HepG2 (cell line): ENCODE results near the gene JAK1. TPM values are rescaled to one million over a fixed set of nuclear protein-coding genes. Genes with fewer than 3 reads are reported as not detected.

Source experiments
- ATAC-seq: fragments of 200-7000 bp; cut with Tn5 transposase; 3 replicates; pipeline ENCODE4 v1.9.1; 2020; ENCODE audit warnings: mild to moderate bottlenecking, moderate library complexity
- BruUV-seq: library from RNA; stranded (reverse); fragments of 400-500 nt; replicated peaks from 2 replicates; lab custom pipeline; 2021; lab: Mats Ljungman, UMichigan
- CTCF ChIA-PET: fragments of 300-600 bp; formaldehyde crosslinking; extraction: SDS; loops from one replicate; lab custom pipeline; 2021; ENCODE audit warnings: low total read pairs, inconsistent platforms, low intra/inter-chr PET ratio; lab: Yijun Ruan, JAX
- POLR2A ChIA-PET: fragments of 350-600 bp; sonication (Branson Sonifier 250); formaldehyde crosslinking; loops from one replicate; lab custom pipeline; 2020; ENCODE audit warnings: antibody characterized with exemption, inconsistent platforms; lab: Yijun Ruan, JAX
- DNase-seq: peaks from one replicate; pipeline ENCODE4 v3.0.0-alpha.2; 2015; ENCODE audit warnings: low spot score
- FAIRE-seq: peaks from 3 replicates; lab custom pipeline; 2011; peaks lifted over from hg19 to GRCh38; lab: Jason Lieb, UNC
- H2AFZ ChIP-seq: one replicate; pipeline ENCODE4 v1.6.1; 2011; ENCODE audit warnings: low read length, inconsistent platforms
- H3K27ac ChIP-seq: fragments of 300-600 bp; 3 replicates; pipeline ENCODE4 v1.8.0; 2011; ENCODE audit warnings: mixed run types, mild to moderate bottlenecking, mixed read lengths, low read length, inconsistent platforms; ENCODE audit not compliant: insufficient read depth; ENCODE audit errors: extremely low read length
- H3K27me3 ChIP-seq, 2 experiments: fragments of 200-600 bp in 1 of 2; 2 replicates in 1 of 2; 3 replicates in 1 of 2; pipeline versions ENCODE4 v1.6.0 to v1.8.0; 2011; ENCODE audit warnings: low read length in 2 of 2, mild to moderate bottlenecking in 2 of 2, moderate library complexity in 2 of 2, inconsistent platforms in 1 of 2; ENCODE audit not compliant: insufficient read depth in 2 of 2, control insufficient read depth in 1 of 2
- H3K36me3 ChIP-seq, 2 experiments: fragments of 200-600 bp in 1 of 2; replicated peaks in 1 of 2; 2 replicates in 1 of 2; 3 replicates in 1 of 2; pipeline versions ENCODE4 v1.5.1 to v1.8.0; 2011; ENCODE audit warnings: low read length in 2 of 2, inconsistent platforms in 1 of 2; ENCODE audit not compliant: insufficient read depth in 2 of 2, control insufficient read depth in 1 of 2
- H3K4me1 ChIP-seq: 2 replicates; pipeline ENCODE4 v1.5.1; 2012; ENCODE audit warnings: low read length, inconsistent platforms; ENCODE audit not compliant: insufficient read depth
- H3K4me2 ChIP-seq: 2 replicates; pipeline ENCODE4 v1.6.0; 2011; ENCODE audit warnings: low read depth, low read length, inconsistent platforms
- H3K4me3 ChIP-seq, 3 experiments: fragments of 200-600 bp in 1 of 3; sonication (generic), shearing (Covaris generic) in 1 of 3; replicated peaks in 1 of 3; 2 replicates each; pipeline ENCODE4 v1.5.1; 2011 to 2016; ENCODE audit warnings: low read length in 3 of 3, inconsistent platforms in 2 of 3, low read depth in 2 of 3, mild to moderate bottlenecking in 2 of 3, control low read depth in 1 of 3, mixed read lengths in 1 of 3; ENCODE audit not compliant: insufficient read depth in 1 of 3
- H3K79me2 ChIP-seq: one replicate; pipeline ENCODE4 v1.6.1; 2011; ENCODE audit warnings: low read length, inconsistent platforms; ENCODE audit not compliant: insufficient read depth
- H3K9ac ChIP-seq: 2 replicates; pipeline ENCODE4 v1.6.0; 2011; ENCODE audit warnings: mild to moderate bottlenecking, low read depth, low read length, inconsistent platforms; ENCODE audit not compliant: insufficient read depth
- H3K9me3 ChIP-seq: 2 replicates; pipeline ENCODE4 v1.5.1; 2012; ENCODE audit warnings: mild to moderate bottlenecking, low read length
- H4K20me1 ChIP-seq: 2 replicates; pipeline ENCODE4 v1.6.0; 2011; ENCODE audit warnings: inconsistent platforms, mild to moderate bottlenecking, low read length, moderate library complexity; ENCODE audit not compliant: insufficient read depth
- ATF7-NPFF ChIP-seq: sonication (generic); formaldehyde crosslinking; IDR thresholded peaks from 2 replicates; pipeline ENCODE4 v1.8.1; 2023; ENCODE audit warnings: mild to moderate bottlenecking, low read depth, missing genetic modification reagents, moderate library complexity
- CBX2 ChIP-seq, 2 experiments: fragments of 200-600 bp in 1 of 2; sonication (generic); formaldehyde crosslinking in 1 of 2; IDR thresholded peaks; 2 replicates each; pipeline versions ENCODE4 v1.7.0 to v1.8.1; 2018 to 2022; ENCODE audit warnings: low read depth in 2 of 2, low read length in 1 of 2, mild to moderate bottlenecking in 1 of 2, missing genetic modification reagents in 1 of 2
- FOSL2 ChIP-seq: sonication (generic); formaldehyde crosslinking; IDR thresholded peaks from 2 replicates; pipeline ENCODE4 v1.4.0; 2020; ENCODE audit warnings: missing genetic modification reagents
- HDAC2 ChIP-seq: sonication (generic); formaldehyde crosslinking; IDR thresholded peaks from 2 replicates; pipeline ENCODE4 v1.4.0; 2020; ENCODE audit warnings: missing genetic modification reagents
- HNF1B ChIP-seq: sonication (generic); formaldehyde crosslinking; IDR thresholded peaks from 2 replicates; pipeline ENCODE4 v1.5.1; 2020; ENCODE audit warnings: mild to moderate bottlenecking, moderate library complexity, missing genetic modification reagents
- HNF4G ChIP-seq, 2 experiments: sonication (generic) in 1 of 2; formaldehyde crosslinking in 1 of 2; IDR thresholded peaks; 2 replicates each; pipeline versions ENCODE4 v1.4.0 to v1.6.1; 2011 to 2020; ENCODE audit warnings: borderline replicate concordance in 2 of 2, low read depth in 2 of 2, mild to moderate bottlenecking in 2 of 2, low read length in 1 of 2, missing genetic modification reagents in 1 of 2, moderate library complexity in 1 of 2
- MEIS2 ChIP-seq: sonication (generic); formaldehyde crosslinking; IDR thresholded peaks from 2 replicates; pipeline ENCODE4 v1.9.0; 2021; ENCODE audit warnings: mild to moderate bottlenecking, missing genetic modification reagents
- NFIC ChIP-seq: IDR thresholded peaks from 2 replicates; pipeline ENCODE4 v1.6.1; 2012; ENCODE audit warnings: mild to moderate bottlenecking, low read length, inconsistent platforms
- PLSCR1 ChIP-seq: sonication (generic); formaldehyde crosslinking; IDR thresholded peaks from 2 replicates; pipeline ENCODE4 v1.5.0; 2020; ENCODE audit warnings: missing genetic modification reagents, mild to moderate bottlenecking, borderline replicate concordance
- SSRP1 ChIP-seq: IDR thresholded peaks from 2 replicates; pipeline ENCODE4 v1.6.1; 2016; ENCODE audit warnings: control low read depth
- TFDP1 ChIP-seq: IDR thresholded peaks from 2 replicates; pipeline ENCODE4 v1.6.1; 2016; ENCODE audit warnings: missing compliant biosample characterization, missing genetic modification reagents, borderline replicate concordance
- WIZ ChIP-seq: sonication (generic); formaldehyde crosslinking; IDR thresholded peaks from 2 replicates; pipeline ENCODE4 v1.5.1; 2020; ENCODE audit warnings: mild to moderate bottlenecking, missing genetic modification reagents
- ZNF224 ChIP-seq: sonication (generic); formaldehyde crosslinking; IDR thresholded peaks from 2 replicates; pipeline ENCODE4 v1.5.0; 2020; ENCODE audit warnings: mild to moderate bottlenecking, missing genetic modification reagents
- ZNF44 ChIP-seq: sonication (generic); formaldehyde crosslinking; IDR thresholded peaks from 2 replicates; pipeline ENCODE4 v1.5.1; 2020; ENCODE audit warnings: mild to moderate bottlenecking, missing genetic modification reagents
- ZNF747 ChIP-seq: sonication (generic); formaldehyde crosslinking; IDR thresholded peaks from 2 replicates; pipeline ENCODE4 v1.8.1; 2023; ENCODE audit warnings: missing genetic modification reagents, mild to moderate bottlenecking, borderline replicate concordance
- ZXDC ChIP-seq: sonication (generic); formaldehyde crosslinking; IDR thresholded peaks from 2 replicates; pipeline ENCODE4 v1.5.0; 2020; ENCODE audit warnings: mild to moderate bottlenecking, missing genetic modification reagents
- WGBS: methylation state at CpG from one replicate; pipeline ENCODE4 v1.1.6; 2017; ENCODE audit warnings: low lambda C conversion rate; 5-methylcytosine and 5-hydroxymethylcytosine counted together
- in situ Hi-C: cut with HindIII; loops from 2 replicates; pipeline ENCODE4 v1.10.0; 2017; ENCODE audit warnings: low pct_unique_long_range_greater_than_20kb; ENCODE audit not compliant: extremely low pct_ligation_motif_present
- intact Hi-C: fragments of 100-400 bp; cut with micrococcal nuclease; formaldehyde crosslinking; loops from one replicate; pipeline ENCODE4 v1.10.0; 2022; ENCODE audit not compliant: unreplicated experiment
- polyA plus RNA-seq, 8 experiments: library from polyadenylated mRNA; depleted of rRNA in 3 of 8; stranded (reverse) in 7 of 8; unstranded in 1 of 8; fragments of >200 nt; fragmentation: Illumina TruSeq in 4 of 8; extraction: Trizol in 4 of 8; gene quantifications; 2 replicates each; pipeline versions ENCODE4 v1.2.1 to v1.2.3, GENCODE V29; 2011 to 2016; ENCODE audit warnings: low read depth in 4 of 8, missing spikeins in 1 of 8, mixed read lengths in 1 of 8; ENCODE audit not compliant: insufficient read depth in 1 of 8
- total RNA-seq, 5 experiments: library from RNA; depleted of rRNA; stranded (reverse); fragments of >200 nt; fragmentation: Illumina TruSeq; extraction: Trizol; gene quantifications; 2 replicates each; pipeline ENCODE4 v1.2.3, GENCODE V29; 2016; ENCODE audit warnings: low read depth in 1 of 5

Gene JAK1
- total and polyA plus RNA-seq, 2 of the 13 experiments (the other 11 are each of a cell fraction or from before 2014, with no cell fraction given) = 23.9 to 42.4 TPM

- BruUV-seq = no TSS peak
- peak overlapping the region; percentile 84 for H3K9ac ChIP-seq
- FAIRE-seq (no peak), ATAC-seq (peak; percentile 25), DNase-seq (no peak)
- CTCF ChIA-PET = no interaction called here
- H4K20me1 ChIP-seq = peaks cover 13% of the 10 kb centered on the region; the same call in 1 of the 2 replicates
- POLR2A ChIA-PET = interaction anchor here (0.9 to 2.4 kb wide), 11 partner anchors 10 to 220 kb away, joined by 3 to 9 read pairs (median 5); no protein-coding TSS in a partner anchor
- no peaks in the 10 kb centered on the region for H3K36me3 ChIP-seq
- H3K27ac ChIP-seq = peak overlapping the region; percentile 78
- intact Hi-C loops = loop anchor here (2.0 to 5.0 kb wide), 4 partner anchors 15 to 103 kb away; no protein-coding TSS in a partner anchor
- under 1% methylated on average over 34 of the region's 52 CpGs for WGBS
- no peaks in the 10 kb centered on the region for H3K9me3 ChIP-seq
- no peak overlapping the region for H2AFZ ChIP-seq
- in situ Hi-C loops = loop anchor here (10.0 kb wide), 1 partner anchor 71 kb away; no protein-coding TSS in a partner anchor
- peaks cover 52% of the 10 kb centered on the region for H3K4me1 ChIP-seq
- peak overlapping the region; percentile 86 to 100 (median 95) for H3K4me3 ChIP-seq
- H3K27me3 ChIP-seq = peaks cover 0 to 3% of the 10 kb centered on the region in 2 experiments; a peak in 2 of 5 replicates
- H3K4me2 ChIP-seq = peak overlapping the region; percentile 86
- H3K79me2 ChIP-seq = peaks cover 52% of the 10 kb centered on the region
- TF ChIP-seq ZNF224 (CRISPR knock-in tag) (no peak), HNF4G (IDR thresholded peaks at IDR 0.05; ENCODE audit: borderline replicate concordance, low read depth, low read length) (no peak), HNF4G (CRISPR knock-in tag; IDR thresholded peaks at IDR 0.05; ENCODE audit: borderline replicate concordance, low read depth) (no peak), TFDP1 (CRISPR knock-in tag) (no peak), HNF1B (CRISPR knock-in tag) (peak; percentile 67; the same call in 1 of the 2 replicates), ZNF44 (CRISPR knock-in tag) (no peak), HDAC2 (CRISPR knock-in tag) (no peak), ATF7-NPFF (no peak), ZNF747 (no peak), NFIC (no peak), WIZ (CRISPR knock-in tag) (no peak), FOSL2 (CRISPR knock-in tag) (no peak), SSRP1 (no peak), CBX2 (IDR thresholded peaks at IDR 0.05; ENCODE audit: low read depth, low read length) (no peak), CBX2 (CRISPR knock-in tag; IDR thresholded peaks at IDR 0.05; ENCODE audit: low read depth) (no peak), ZXDC (CRISPR knock-in tag) (no peak), PLSCR1 (CRISPR knock-in tag) (no peak), MEIS2 (CRISPR knock-in tag) (no peak)
Observed at GRCh38 chr1:64965366-64966157, 787 bp downstream of the JAK1 start.
